ENCODE data around the gene C7orf25.
A peak's percentile ranks its signal among the peaks of the same experiment; 100 is the strongest.

Gene C7orf25

DNA sequence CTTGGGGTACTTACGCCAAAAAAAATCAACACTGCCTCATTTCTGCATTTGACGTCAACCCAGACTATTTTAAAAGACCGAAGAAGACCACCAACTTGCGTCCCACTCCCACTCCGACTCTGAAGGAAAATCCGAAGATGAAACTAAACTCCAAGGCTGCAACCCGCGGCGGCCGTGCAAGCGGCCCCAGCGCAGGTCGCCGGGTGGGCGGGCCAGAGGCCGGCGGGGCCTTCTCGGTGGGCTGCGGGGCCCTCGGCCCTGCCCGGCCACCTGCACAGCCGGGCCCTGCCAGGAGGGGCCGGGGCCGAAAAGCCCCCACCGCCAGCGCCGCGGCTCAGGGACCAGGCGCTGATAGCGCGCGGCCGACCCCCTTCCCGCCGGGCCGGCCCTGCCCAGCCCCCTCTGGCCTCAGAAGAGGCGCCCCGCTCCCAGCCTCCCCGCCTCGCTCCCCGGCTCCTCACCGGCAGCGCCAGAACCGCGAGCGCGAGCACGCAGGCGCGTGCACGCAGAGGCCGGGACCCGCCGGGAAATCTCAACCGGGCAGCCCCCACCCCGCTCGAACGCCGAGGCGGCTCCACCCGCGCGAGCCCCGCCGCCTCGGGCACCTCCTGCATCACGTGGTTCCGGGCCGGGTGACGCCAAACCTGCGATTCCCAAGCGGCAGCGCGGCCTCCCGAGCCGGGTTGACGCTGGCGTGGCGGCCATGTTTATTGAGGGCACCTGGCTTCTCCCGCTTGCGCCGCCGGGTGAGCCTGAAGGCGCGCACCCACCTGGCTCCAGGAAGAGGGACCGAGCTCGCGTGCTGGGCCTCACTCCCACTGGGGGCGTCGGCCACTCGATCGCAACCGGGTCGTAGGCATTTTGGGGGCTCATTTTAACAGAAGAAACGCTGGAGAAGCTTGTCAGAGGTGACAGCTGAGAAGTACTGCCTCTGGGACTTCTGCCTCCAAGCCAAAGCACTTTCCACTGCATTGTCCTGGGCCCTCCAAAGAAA lies at the start of gene C7orf25 (continued):
- TF ChIP-seq PRDM2 (tag by site-specific recombination; IDR thresholded peaks at IDR 0.05; ENCODE audit: borderline replicate concordance) (no peak), ZNF610 (tag by site-specific recombination; IDR thresholded peaks at IDR 0.05; ENCODE audit: borderline replicate concordance) (no peak), ZNF26 (tag by site-specific recombination; IDR thresholded peaks at IDR 0.05) (no peak), SP3 (tag by site-specific recombination; IDR thresholded peaks at IDR 0.05) (peak; percentile 93), YY2 (tag by site-specific recombination; IDR thresholded peaks at IDR 0.05) (peak; percentile 99), ZNF692 (tag by site-specific recombination; IDR thresholded peaks at IDR 0.05) (peak; percentile 81), ZNF2 (tag by site-specific recombination; IDR thresholded peaks at IDR 0.05) (peak; percentile 43; the same call in 1 of the 2 replicates), ZNF114 (tag by site-specific recombination; IDR thresholded peaks at IDR 0.05) (no peak), ZNF423 (tag by site-specific recombination; IDR thresholded peaks at IDR 0.05) (peak; percentile 47; the same call in 1 of the 2 replicates), ZNF670 (tag by site-specific recombination; IDR thresholded peaks at IDR 0.05; ENCODE audit: low read depth) (no peak), ZNF768 (tag by site-specific recombination; IDR thresholded peaks at IDR 0.05) (no peak), REPIN1 (tag by site-specific recombination; IDR thresholded peaks at IDR 0.05; ENCODE audit: low read depth) (no peak), ZNF223 (tag by site-specific recombination; IDR thresholded peaks at IDR 0.05) (no peak), ZNF324 (tag by site-specific recombination; IDR thresholded peaks at IDR 0.05) (peak; percentile 94), GLI4 (tag by site-specific recombination; IDR thresholded peaks at IDR 0.05) (no peak), ZXDB (tag by site-specific recombination; IDR thresholded peaks at IDR 0.05) (peak; percentile 89), BCL11B (tag by site-specific recombination; IDR thresholded peaks at IDR 0.05; ENCODE audit: low read depth) (no peak), HOXC10 (CRISPR knock-in tag; IDR thresholded peaks at IDR 0.05) (0 out of 2 replicates have a peak, but pooled peaks have one; percentile 79), ZNF335 (tag by site-specific recombination; conservative IDR thresholded peaks at IDR 0.05) (peak; percentile 92), ZNF121 (tag by site-specific recombination; IDR thresholded peaks at IDR 0.05) (peak; percentile 45; the same call in 1 of the 2 replicates), ZNF701 (tag by site-specific recombination; IDR thresholded peaks at IDR 0.05) (no peak), SETDB1 (IDR thresholded peaks at IDR 0.05; ENCODE audit: insufficient read length, low read length) (no peak), ZNF404 (tag by site-specific recombination; IDR thresholded peaks at IDR 0.05) (no peak)
- TF ChIP-seq, protein P1, sequence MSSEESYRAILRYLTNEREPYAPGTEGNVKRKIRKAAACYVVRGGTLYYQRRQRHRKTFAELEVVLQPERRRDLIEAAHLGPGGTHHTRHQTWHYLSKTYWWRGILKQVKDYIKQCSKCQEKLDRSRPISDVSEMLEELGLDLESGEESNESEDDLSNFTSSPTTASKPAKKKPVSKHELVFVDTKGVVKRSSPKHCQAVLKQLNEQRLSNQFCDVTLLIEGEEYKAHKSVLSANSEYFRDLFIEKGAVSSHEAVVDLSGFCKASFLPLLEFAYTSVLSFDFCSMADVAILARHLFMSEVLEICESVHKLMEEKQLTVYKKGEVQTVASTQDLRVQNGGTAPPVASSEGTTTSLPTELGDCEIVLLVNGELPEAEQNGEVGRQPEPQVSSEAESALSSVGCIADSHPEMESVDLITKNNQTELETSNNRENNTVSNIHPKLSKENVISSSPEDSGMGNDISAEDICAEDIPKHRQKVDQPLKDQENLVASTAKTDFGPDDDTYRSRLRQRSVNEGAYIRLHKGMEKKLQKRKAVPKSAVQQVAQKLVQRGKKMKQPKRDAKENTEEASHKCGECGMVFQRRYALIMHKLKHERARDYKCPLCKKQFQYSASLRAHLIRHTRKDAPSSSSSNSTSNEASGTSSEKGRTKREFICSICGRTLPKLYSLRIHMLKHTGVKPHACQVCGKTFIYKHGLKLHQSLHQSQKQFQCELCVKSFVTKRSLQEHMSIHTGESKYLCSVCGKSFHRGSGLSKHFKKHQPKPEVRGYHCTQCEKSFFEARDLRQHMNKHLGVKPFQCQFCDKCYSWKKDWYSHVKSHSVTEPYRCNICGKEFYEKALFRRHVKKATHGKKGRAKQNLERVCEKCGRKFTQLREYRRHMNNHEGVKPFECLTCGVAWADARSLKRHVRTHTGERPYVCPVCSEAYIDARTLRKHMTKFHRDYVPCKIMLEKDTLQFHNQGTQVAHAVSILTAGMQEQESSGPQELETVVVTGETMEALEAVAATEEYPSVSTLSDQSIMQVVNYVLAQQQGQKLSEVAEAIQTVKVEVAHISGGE (tag by site-specific recombination; conservative IDR thresholded peaks at IDR 0.05; ENCODE audit: low read depth) = peak; percentile 92
- TF ChIP-seq, protein P2, sequence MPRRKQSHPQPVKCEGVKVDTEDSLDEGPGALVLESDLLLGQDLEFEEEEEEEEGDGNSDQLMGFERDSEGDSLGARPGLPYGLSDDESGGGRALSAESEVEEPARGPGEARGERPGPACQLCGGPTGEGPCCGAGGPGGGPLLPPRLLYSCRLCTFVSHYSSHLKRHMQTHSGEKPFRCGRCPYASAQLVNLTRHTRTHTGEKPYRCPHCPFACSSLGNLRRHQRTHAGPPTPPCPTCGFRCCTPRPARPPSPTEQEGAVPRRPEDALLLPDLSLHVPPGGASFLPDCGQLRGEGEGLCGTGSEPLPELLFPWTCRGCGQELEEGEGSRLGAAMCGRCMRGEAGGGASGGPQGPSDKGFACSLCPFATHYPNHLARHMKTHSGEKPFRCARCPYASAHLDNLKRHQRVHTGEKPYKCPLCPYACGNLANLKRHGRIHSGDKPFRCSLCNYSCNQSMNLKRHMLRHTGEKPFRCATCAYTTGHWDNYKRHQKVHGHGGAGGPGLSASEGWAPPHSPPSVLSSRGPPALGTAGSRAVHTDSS (tag by site-specific recombination; IDR thresholded peaks at IDR 0.05) = no peak
